GM12864 (cell line): ENCODE results near the gene TMEM164.

Source experiments
- DNase-seq: peaks from one replicate; pipeline ENCODE4 v3.0.0-alpha.2; 2011; ENCODE audit warnings: low read depth
- H3K4me3 ChIP-seq: 2 replicates; pipeline ENCODE4 v1.5.1; 2011; ENCODE audit warnings: mild to moderate bottlenecking, low read depth, low read length, control low read depth
- CTCF ChIP-seq: IDR thresholded peaks from 2 replicates; pipeline ENCODE4 v1.5.1; 2011; ENCODE audit warnings: low read depth, mild to moderate bottlenecking, moderate library complexity, low read length, control low read depth, inconsistent platforms; ENCODE audit errors: missing control alignments

TMEM164 gene

GRCh38 chrX:110002300-110003166, at the start of gene TMEM164:
TMEM164 (plus strand) TSS chrX:110003114; CDS start chrX:110003775, 661 bp downstream.
- TF ChIP-seq CTCF = peak; percentile 9
- peak; percentile 40 for DNase-seq
- H3K4me3 ChIP-seq = peak within 1 kb of the TSS; percentile 65

GRCh38 chrX:109954333-109954732, 48.6 kb upstream of the TMEM164 start:
- no peak for DNase-seq
- no peak overlapping the region for H3K4me3 ChIP-seq
- no peak for TF ChIP-seq CTCF

GRCh38 chrX:109954955-109955354, 48.0 kb upstream of the TMEM164 start:
- no peak for TF ChIP-seq CTCF
- no peak for DNase-seq
- no peak overlapping the region for H3K4me3 ChIP-seq

- no peak for DNase-seq
- no peak for TF ChIP-seq CTCF
- no peak overlapping the region for H3K4me3 ChIP-seq
Measured at GRCh38 chrX:109958266-109958665, 44.6 kb upstream of the TMEM164 start.

GRCh38 chrX:109959356-109959871, 43.5 kb upstream of the TMEM164 start:
- TF ChIP-seq CTCF = no peak
- H3K4me3 ChIP-seq = no peak overlapping the region
- no peak for DNase-seq

- TF ChIP-seq CTCF = no peak
- no peak overlapping the region for H3K4me3 ChIP-seq
- DNase-seq = no peak
Measured at GRCh38 chrX:109964390-109964789, 38.5 kb upstream of the TMEM164 start.
